HEK293 (cell line): ENCODE measurements around the gene RTL5.

ENCODE experiments used
- ZFP3 ChIP-seq: fragments of 450-650 bp; formaldehyde crosslinking; IDR thresholded peaks from 2 replicates; pipeline ENCODE4 v1.5.1; 2016; ENCODE audit warnings: low read depth, missing biosample characterization, missing genetic modification characterization
- ZFP41 ChIP-seq: fragments of 450-650 bp; formaldehyde crosslinking; IDR thresholded peaks from 2 replicates; pipeline ENCODE4 v1.5.1; 2016; ENCODE audit warnings: missing biosample characterization, missing genetic modification characterization, borderline replicate concordance
- ZNF114 ChIP-seq: fragments of 450-650 bp; formaldehyde crosslinking; IDR thresholded peaks from 2 replicates; pipeline ENCODE4 v1.5.0; 2017; ENCODE audit warnings: missing biosample characterization, missing genetic modification characterization
- ZNF133 ChIP-seq: fragments of 450-650 bp; formaldehyde crosslinking; IDR thresholded peaks from 2 replicates; pipeline ENCODE4 v1.5.1; 2016; ENCODE audit warnings: missing biosample characterization, missing genetic modification characterization
- ZNF184 ChIP-seq: fragments of 450-650 bp; IDR thresholded peaks from 2 replicates; pipeline ENCODE4 v1.5.1; 2018; ENCODE audit warnings: missing biosample characterization, mild to moderate bottlenecking, missing genetic modification characterization
- ZNF248 ChIP-seq: fragments of 450-650 bp; formaldehyde crosslinking; IDR thresholded peaks from 2 replicates; pipeline ENCODE4 v1.5.1; 2017; ENCODE audit warnings: missing biosample characterization, missing genetic modification characterization
- ZNF292 ChIP-seq: fragments of 450-650 bp; formaldehyde crosslinking; IDR thresholded peaks from 2 replicates; pipeline ENCODE4 v1.5.1; 2016; ENCODE audit warnings: low read depth, missing biosample characterization, missing genetic modification characterization, borderline replicate concordance
- ZNF350 ChIP-seq: fragments of 450-650 bp; formaldehyde crosslinking; IDR thresholded peaks from 2 replicates; pipeline ENCODE4 v1.5.0; 2017; ENCODE audit warnings: missing biosample characterization, mild to moderate bottlenecking, missing genetic modification characterization
- ZNF544 ChIP-seq: fragments of 450-650 bp; formaldehyde crosslinking; IDR thresholded peaks from 2 replicates; pipeline ENCODE4 v1.5.0; 2017; ENCODE audit warnings: missing biosample characterization, missing genetic modification characterization
- ZNF558 ChIP-seq: fragments of 450-650 bp; formaldehyde crosslinking; IDR thresholded peaks from 2 replicates; pipeline ENCODE4 v1.5.1; 2016; ENCODE audit warnings: missing biosample characterization, missing genetic modification characterization
- ZNF560 ChIP-seq: fragments of 450-650 bp; formaldehyde crosslinking; IDR thresholded peaks from 2 replicates; pipeline ENCODE4 v1.5.1; 2017; ENCODE audit warnings: missing biosample characterization, missing genetic modification characterization, borderline replicate concordance
- ZNF571 ChIP-seq: fragments of 450-650 bp; formaldehyde crosslinking; IDR thresholded peaks from 2 replicates; pipeline ENCODE4 v1.5.0; 2017; ENCODE audit warnings: missing biosample characterization, missing genetic modification characterization
- ZNF621 ChIP-seq: fragments of 450-650 bp; formaldehyde crosslinking; IDR thresholded peaks from 2 replicates; pipeline ENCODE4 v1.5.1; 2017; ENCODE audit warnings: missing biosample characterization, missing genetic modification characterization
- ZNF677 ChIP-seq: fragments of 450-650 bp; IDR thresholded peaks from 2 replicates; pipeline ENCODE4 v1.5.0; 2018; ENCODE audit warnings: missing biosample characterization, mild to moderate bottlenecking, missing genetic modification characterization, moderate library complexity
- ZNF768 ChIP-seq: fragments of 450-650 bp; formaldehyde crosslinking; IDR thresholded peaks from 2 replicates; pipeline ENCODE4 v1.5.1; 2018; ENCODE audit warnings: missing biosample characterization, mild to moderate bottlenecking, missing genetic modification characterization
- ZXDB ChIP-seq: fragments of 450-650 bp; formaldehyde crosslinking; IDR thresholded peaks from 2 replicates; pipeline ENCODE4 v1.5.1; 2016; ENCODE audit warnings: missing biosample characterization, missing genetic modification characterization
- TF ChIP-seq, protein P1 (sequence below): fragments of 450-650 bp; formaldehyde crosslinking; IDR thresholded peaks from 2 replicates; pipeline ENCODE4 v1.5.1; 2016; ENCODE audit warnings: missing biosample characterization, missing genetic modification characterization
- TF ChIP-seq, protein P2 (sequence below): fragments of 450-650 bp; formaldehyde crosslinking; IDR thresholded peaks from 2 replicates; pipeline ENCODE4 v1.5.1; 2016; ENCODE audit warnings: missing biosample characterization, missing genetic modification characterization
- TF ChIP-seq, protein P3 (sequence below): fragments of 450-650 bp; formaldehyde crosslinking; conservative IDR thresholded peaks from 2 replicates; pipeline ENCODE4 v1.5.1; 2016; ENCODE audit warnings: low read depth, missing biosample characterization, missing genetic modification characterization
- TF ChIP-seq, protein P4 (sequence below): fragments of 450-650 bp; formaldehyde crosslinking; IDR thresholded peaks from 2 replicates; pipeline ENCODE4 v1.5.1; 2016; ENCODE audit warnings: missing biosample characterization, missing genetic modification characterization
- TF ChIP-seq, protein P5 (sequence below): fragments of 450-650 bp; formaldehyde crosslinking; IDR thresholded peaks from 2 replicates; pipeline ENCODE4 v1.5.1; 2017; ENCODE audit warnings: missing biosample characterization, missing genetic modification characterization
- TF ChIP-seq, protein P6 (sequence below): fragments of 450-650 bp; formaldehyde crosslinking; IDR thresholded peaks from 2 replicates; pipeline ENCODE4 v1.5.1; 2017; ENCODE audit warnings: missing biosample characterization, missing genetic modification characterization

RTL5 gene

DNA sequence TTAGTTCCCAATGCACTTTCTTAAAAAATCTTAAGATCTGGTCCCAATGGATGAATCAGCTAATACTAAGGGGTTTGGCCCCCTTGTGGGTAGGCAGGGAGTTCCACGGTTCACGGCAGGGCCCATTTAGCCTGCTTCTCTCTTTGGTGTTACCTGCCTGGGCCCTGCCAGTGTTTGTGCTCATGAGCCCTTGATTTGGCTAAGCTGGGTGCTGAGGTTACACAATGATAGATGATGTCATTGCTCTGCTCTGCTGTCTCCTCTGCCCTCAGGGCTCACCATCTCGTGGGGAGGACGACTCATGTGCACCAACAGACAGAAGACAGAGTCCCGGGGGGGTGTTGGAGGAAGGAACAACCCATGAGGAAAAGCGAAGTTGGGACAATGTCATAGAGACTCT, 24.4 kb downstream of the RTL5 start (continued):
- TF ChIP-seq, protein P1, sequence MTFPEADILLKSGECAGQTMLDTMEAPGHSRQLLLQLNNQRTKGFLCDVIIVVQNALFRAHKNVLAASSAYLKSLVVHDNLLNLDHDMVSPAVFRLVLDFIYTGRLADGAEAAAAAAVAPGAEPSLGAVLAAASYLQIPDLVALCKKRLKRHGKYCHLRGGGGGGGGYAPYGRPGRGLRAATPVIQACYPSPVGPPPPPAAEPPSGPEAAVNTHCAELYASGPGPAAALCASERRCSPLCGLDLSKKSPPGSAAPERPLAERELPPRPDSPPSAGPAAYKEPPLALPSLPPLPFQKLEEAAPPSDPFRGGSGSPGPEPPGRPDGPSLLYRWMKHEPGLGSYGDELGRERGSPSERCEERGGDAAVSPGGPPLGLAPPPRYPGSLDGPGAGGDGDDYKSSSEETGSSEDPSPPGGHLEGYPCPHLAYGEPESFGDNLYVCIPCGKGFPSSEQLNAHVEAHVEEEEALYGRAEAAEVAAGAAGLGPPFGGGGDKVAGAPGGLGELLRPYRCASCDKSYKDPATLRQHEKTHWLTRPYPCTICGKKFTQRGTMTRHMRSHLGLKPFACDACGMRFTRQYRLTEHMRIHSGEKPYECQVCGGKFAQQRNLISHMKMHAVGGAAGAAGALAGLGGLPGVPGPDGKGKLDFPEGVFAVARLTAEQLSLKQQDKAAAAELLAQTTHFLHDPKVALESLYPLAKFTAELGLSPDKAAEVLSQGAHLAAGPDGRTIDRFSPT (tag by site-specific recombination): 0 out of 2 replicates have a peak, but pooled peaks have one; percentile 20
- TF ChIP-seq ZNF558 (tag by site-specific recombination): no peak
- no peak for TF ChIP-seq ZNF677 (tag by site-specific recombination)
- TF ChIP-seq ZNF184 (tag by site-specific recombination): no peak
- TF ChIP-seq ZNF248: no peak
- no peak for TF ChIP-seq ZNF350 (tag by site-specific recombination)
- TF ChIP-seq ZNF292 (tag by site-specific recombination): no peak
- TF ChIP-seq, protein P2, sequence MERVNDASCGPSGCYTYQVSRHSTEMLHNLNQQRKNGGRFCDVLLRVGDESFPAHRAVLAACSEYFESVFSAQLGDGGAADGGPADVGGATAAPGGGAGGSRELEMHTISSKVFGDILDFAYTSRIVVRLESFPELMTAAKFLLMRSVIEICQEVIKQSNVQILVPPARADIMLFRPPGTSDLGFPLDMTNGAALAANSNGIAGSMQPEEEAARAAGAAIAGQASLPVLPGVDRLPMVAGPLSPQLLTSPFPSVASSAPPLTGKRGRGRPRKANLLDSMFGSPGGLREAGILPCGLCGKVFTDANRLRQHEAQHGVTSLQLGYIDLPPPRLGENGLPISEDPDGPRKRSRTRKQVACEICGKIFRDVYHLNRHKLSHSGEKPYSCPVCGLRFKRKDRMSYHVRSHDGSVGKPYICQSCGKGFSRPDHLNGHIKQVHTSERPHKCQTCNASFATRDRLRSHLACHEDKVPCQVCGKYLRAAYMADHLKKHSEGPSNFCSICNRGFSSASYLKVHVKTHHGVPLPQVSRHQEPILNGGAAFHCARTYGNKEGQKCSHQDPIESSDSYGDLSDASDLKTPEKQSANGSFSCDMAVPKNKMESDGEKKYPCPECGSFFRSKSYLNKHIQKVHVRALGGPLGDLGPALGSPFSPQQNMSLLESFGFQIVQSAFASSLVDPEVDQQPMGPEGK (tag by site-specific recombination): peak; percentile 52; the same call in 1 of the 2 replicates
- TF ChIP-seq ZNF133: no peak
- TF ChIP-seq, protein P3, sequence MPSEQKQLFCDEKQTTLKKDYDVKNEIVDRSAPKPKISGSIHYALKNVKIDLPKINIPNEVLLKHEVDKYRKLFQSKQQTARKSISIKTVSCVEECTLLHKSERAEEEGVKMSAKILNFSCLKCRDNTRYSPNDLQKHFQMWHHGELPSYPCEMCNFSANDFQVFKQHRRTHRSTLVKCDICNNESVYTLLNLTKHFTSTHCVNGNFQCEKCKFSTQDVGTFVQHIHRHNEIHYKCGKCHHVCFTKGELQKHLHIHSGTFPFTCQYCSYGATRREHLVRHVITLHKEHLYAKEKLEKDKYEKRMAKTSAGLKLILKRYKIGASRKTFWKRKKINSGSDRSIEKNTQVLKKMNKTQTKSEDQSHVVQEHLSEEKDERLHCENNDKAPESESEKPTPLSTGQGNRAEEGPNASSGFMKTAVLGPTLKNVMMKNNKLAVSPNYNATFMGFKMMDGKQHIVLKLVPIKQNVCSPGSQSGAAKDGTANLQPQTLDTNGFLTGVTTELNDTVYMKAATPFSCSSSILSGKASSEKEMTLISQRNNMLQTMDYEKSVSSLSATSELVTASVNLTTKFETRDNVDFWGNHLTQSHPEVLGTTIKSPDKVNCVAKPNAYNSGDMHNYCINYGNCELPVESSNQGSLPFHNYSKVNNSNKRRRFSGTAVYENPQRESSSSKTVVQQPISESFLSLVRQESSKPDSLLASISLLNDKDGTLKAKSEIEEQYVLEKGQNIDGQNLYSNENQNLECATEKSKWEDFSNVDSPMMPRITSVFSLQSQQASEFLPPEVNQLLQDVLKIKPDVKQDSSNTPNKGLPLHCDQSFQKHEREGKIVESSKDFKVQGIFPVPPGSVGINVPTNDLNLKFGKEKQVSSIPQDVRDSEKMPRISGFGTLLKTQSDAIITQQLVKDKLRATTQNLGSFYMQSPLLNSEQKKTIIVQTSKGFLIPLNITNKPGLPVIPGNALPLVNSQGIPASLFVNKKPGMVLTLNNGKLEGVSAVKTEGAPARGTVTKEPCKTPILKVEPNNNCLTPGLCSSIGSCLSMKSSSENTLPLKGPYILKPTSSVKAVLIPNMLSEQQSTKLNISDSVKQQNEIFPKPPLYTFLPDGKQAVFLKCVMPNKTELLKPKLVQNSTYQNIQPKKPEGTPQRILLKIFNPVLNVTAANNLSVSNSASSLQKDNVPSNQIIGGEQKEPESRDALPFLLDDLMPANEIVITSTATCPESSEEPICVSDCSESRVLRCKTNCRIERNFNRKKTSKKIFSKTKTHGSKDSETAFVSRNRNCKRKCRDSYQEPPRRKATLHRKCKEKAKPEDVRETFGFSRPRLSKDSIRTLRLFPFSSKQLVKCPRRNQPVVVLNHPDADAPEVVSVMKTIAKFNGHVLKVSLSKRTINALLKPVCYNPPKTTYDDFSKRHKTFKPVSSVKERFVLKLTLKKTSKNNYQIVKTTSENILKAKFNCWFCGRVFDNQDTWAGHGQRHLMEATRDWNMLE: no peak
- no peak for TF ChIP-seq ZNF544 (tag by site-specific recombination)
- TF ChIP-seq, protein P4, sequence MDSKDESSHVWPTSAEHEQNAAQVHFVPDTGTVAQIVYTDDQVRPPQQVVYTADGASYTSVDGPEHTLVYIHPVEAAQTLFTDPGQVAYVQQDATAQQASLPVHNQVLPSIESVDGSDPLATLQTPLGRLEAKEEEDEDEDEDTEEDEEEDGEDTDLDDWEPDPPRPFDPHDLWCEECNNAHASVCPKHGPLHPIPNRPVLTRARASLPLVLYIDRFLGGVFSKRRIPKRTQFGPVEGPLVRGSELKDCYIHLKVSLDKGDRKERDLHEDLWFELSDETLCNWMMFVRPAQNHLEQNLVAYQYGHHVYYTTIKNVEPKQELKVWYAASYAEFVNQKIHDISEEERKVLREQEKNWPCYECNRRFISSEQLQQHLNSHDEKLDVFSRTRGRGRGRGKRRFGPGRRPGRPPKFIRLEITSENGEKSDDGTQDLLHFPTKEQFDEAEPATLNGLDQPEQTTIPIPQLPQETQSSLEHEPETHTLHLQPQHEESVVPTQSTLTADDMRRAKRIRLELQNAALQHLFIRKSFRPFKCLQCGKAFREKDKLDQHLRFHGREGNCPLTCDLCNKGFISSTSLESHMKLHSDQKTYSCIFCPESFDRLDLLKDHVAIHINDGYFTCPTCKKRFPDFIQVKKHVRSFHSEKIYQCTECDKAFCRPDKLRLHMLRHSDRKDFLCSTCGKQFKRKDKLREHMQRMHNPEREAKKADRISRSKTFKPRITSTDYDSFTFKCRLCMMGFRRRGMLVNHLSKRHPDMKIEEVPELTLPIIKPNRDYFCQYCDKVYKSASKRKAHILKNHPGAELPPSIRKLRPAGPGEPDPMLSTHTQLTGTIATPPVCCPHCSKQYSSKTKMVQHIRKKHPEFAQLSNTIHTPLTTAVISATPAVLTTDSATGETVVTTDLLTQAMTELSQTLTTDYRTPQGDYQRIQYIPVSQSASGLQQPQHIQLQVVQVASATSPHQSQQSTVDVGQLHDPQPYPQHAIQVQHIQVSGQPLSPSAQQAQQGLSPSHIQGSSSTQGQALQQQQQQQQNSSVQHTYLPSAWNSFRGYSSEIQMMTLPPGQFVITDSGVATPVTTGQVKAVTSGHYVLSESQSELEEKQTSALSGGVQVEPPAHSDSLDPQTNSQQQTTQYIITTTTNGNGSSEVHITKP (tag by site-specific recombination): peak; percentile 65
- TF ChIP-seq, protein P5, sequence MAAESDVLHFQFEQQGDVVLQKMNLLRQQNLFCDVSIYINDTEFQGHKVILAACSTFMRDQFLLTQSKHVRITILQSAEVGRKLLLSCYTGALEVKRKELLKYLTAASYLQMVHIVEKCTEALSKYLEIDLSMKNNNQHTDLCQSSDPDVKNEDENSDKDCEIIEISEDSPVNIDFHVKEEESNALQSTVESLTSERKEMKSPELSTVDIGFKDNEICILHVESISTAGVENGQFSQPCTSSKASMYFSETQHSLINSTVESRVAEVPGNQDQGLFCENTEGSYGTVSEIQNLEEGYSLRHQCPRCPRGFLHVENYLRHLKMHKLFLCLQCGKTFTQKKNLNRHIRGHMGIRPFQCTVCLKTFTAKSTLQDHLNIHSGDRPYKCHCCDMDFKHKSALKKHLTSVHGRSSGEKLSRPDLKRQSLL (tag by site-specific recombination): no peak
- no peak for TF ChIP-seq ZXDB (tag by site-specific recombination)
- TF ChIP-seq ZFP41 (tag by site-specific recombination): no peak
- TF ChIP-seq ZFP3 (tag by site-specific recombination): no peak
- no peak for TF ChIP-seq ZNF621
- TF ChIP-seq ZNF571: no peak
- no peak for TF ChIP-seq ZNF560 (tag by site-specific recombination)
- TF ChIP-seq ZNF114 (tag by site-specific recombination): no peak
- no peak for TF ChIP-seq ZNF768 (tag by site-specific recombination)
- TF ChIP-seq, protein P6, sequence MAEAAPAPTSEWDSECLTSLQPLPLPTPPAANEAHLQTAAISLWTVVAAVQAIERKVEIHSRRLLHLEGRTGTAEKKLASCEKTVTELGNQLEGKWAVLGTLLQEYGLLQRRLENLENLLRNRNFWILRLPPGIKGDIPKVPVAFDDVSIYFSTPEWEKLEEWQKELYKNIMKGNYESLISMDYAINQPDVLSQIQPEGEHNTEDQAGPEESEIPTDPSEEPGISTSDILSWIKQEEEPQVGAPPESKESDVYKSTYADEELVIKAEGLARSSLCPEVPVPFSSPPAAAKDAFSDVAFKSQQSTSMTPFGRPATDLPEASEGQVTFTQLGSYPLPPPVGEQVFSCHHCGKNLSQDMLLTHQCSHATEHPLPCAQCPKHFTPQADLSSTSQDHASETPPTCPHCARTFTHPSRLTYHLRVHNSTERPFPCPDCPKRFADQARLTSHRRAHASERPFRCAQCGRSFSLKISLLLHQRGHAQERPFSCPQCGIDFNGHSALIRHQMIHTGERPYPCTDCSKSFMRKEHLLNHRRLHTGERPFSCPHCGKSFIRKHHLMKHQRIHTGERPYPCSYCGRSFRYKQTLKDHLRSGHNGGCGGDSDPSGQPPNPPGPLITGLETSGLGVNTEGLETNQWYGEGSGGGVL (tag by site-specific recombination): peak; percentile 35; the same call in 1 of the 2 replicates
